Muscle of arm (tissue), 12 donors: ENCODE data around the gene EPHA3. TPM values are rescaled to one million over a fixed set of nuclear protein-coding genes. Genes with fewer than 3 reads are reported as not detected.

Experiments used
- DNase-seq: peaks from one replicate; pipeline ENCODE4 v3.0.0-alpha.2; 2013
- polyA plus RNA-seq, 12 donors: library from polyadenylated mRNA; unstranded; fragments of 120-200 nt; gene quantifications; one replicate each; pipeline ENCODE4 v1.2.1, GENCODE V29; 2013; ENCODE audit not compliant: insufficient read length in 12 of 12

The EPHA3 gene
- polyA plus RNA-seq, 12 donors: 10.8 to 27.7 (median 17.4) TPM; not detected in 1

DNA sequence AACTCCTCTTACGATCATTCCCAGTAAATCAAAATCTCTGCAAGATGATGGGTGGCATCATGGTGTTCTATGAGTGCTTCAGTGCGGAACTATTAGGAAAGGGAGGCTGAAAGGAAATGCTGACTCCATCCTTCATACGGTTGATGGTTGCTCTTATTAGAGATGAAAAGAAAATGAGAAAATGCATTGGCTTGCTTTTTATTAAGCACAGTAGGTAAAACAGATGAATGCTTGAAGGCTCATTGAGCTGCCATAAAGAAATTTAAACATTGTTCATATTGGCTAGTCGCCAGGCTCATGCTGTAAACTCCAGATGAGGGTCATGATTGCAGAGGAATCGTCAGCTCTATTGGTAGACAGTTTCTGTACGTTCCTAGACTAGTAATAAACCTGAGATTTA lies 115.8 kb downstream of the EPHA3 start:
- no peak for DNase-seq

DNA sequence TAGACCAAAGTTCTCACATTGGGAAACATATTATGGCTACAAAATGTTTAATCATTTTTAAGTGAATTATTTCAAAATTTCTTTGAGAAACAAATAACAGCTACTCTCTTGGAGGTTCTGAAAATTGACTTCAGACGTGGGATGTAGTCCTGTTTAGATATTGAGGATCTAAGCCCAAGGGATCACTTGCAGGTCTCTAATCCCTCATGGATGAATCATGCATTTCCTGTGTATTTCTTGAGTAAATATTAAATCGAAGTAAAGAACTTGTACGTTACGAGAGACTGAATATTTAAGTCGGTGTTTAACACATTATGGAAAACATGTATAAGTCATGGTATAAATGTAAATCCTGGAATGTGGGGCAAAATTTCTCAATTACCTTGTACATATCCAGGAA lies 119.8 kb downstream of the EPHA3 start:
- no peak for DNase-seq

DNA sequence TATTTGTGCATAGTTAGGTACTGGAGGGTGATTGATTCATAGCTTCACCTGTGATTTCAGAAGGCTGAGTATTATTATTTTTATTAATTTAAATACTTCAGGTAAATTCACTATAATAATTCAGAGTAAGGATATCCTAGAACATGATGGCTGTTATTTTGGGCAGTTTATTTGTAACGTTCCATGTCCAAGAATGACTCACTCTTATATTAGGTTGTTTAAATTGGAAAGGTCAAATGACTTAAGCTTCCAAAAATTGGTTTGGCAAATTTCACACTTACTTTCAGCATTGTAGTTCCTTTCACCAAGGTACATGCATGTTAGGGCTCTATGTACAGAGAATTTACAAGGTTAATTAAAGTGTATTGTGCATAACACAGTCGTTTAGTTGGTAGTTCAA lies 120.2 kb downstream of the EPHA3 start:
- DNase-seq: no peak

DNA sequence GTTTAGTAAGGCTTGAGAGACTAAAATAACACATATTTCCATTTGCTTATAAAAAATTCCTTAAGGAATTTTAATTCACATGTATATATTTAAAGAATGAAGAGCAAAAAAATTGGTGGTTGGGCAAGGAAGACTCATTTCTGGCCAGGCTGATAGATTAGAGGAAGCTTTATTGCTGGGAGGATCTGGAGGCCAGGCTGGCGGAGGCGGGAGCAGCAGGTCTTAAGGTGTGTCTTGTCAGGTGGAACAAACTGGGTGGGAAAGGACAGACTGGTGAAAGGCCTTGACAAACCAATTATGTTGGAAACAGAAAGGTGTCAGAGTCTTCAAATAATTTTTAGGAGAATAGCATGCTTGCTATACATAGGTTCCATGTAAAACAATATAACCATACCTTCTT lies 124.7 kb downstream of the EPHA3 start:
- no peak for DNase-seq

- DNase-seq: no peak
Measured at GRCh38 chr3:89234620-89235019, 127.2 kb downstream of the EPHA3 start.

DNA sequence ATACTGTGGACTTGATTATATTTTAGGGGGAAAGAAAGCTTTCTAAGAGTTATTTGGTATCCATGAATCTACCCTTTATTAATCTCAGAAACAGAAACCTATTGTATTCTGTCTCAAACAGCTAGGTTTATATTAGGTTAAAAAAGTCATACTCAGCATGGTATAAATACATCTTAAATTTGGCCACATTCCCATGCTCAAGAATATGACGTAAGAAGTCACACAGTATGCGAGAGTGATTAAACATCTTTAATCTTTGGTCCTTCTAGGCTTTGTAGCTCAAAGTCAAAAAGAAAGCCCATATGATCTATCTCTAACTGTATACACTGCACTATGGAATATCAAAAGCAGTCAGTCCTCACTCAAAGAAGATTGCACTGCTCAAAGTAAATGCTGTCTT lies 131.4 kb downstream of the EPHA3 start:
- DNase-seq: no peak

DNA sequence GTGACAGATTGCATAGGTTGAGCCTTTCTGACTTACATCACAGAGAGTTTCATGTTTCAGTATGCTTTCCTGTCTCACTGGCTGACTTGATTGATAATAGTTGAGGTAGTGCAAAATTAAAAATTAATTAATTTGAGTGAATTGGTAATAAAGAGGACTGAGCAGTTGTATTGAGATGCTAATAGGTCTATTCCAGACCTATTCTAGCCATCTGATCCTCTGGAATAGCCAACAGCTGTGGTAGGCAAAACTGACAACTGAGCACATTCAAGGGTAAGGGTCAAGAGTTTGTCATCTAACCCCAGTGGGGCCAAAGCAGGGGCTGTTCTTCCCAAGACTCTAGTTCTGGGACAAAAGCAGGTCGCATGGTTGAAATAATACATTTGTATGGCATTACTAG lies 132.4 kb downstream of the EPHA3 start:
- no peak for DNase-seq

DNA sequence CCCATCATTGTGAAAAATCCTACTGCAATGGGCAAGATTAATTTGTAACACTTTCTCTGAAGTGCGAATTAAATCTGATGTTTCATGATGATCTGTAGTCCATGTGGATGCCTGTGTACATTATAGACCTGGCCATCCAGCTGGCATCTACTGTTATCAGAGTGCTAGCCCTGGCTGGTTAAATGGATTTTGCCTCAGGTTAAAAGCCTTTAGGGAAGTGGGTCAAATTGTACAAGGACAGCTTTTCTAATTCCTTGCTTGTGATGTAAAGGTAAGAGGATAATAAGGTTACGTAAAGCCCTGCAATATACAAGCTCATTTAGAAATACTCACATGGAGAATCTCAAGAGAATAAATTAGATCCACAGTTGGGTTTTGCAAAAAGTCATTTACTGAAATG lies 138.2 kb downstream of the EPHA3 start:
- no peak for DNase-seq

- DNase-seq: no peak
Measured at GRCh38 chr3:89246326-89246725, 138.9 kb downstream of the EPHA3 start.

DNA sequence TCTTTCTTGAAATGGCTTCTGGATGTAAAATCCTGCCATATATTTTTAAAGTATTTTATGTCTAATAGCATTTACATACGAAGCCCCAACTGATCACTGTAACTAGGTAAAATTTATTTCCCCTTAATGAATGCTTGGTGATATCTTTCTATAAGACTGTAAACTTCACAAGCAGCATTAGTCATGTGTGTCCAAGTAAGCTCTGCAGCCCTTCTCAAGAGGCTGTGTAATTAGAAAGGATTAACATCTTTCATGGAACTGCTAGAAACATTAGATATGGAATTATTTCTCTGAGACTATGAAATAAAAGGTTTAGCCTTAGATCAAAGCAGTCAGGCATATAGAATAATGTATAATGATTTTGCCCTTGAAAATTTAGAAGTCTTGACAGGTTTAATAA lies 143.3 kb downstream of the EPHA3 start:
- no peak for DNase-seq

- DNase-seq: peak; percentile 54
Measured at GRCh38 chr3:89252016-89252415, 144.6 kb downstream of the EPHA3 start.

- no peak for DNase-seq
Measured at GRCh38 chr3:89252860-89253259, 145.4 kb downstream of the EPHA3 start.

DNA sequence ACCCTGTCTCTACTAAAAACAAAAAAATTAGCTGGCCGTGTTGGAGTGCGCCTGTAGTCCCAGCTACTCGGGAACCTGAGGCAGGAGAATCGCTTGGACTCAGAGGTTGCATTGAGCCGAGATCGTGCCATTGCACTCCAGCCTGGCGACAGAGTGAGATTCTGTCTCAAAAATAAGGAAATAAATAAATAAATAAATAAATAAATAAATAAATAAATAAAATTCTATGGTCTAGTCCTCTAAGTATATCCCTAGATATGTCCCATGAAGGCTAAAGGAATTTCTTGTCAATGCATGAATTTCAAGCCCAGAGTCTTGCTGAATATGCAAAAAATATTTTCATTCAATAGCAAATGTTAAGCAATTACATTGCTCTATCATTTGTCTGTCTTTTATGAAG lies 149.0 kb downstream of the EPHA3 start:
- DNase-seq: no peak

GRCh38 chr3:89256882-89257281 lies 149.5 kb downstream of the EPHA3 start:
- no peak for DNase-seq

- no peak for DNase-seq
Measured at GRCh38 chr3:89260721-89261120, 153.3 kb downstream of the EPHA3 start.

GRCh38 chr3:89261673-89262072 lies 154.3 kb downstream of the EPHA3 start:
- no peak for DNase-seq

GRCh38 chr3:89262309-89262929 lies 155.0 kb downstream of the EPHA3 start:
- no peak for DNase-seq

- no peak for DNase-seq
Measured at GRCh38 chr3:89264037-89264560, 156.7 kb downstream of the EPHA3 start.

DNA sequence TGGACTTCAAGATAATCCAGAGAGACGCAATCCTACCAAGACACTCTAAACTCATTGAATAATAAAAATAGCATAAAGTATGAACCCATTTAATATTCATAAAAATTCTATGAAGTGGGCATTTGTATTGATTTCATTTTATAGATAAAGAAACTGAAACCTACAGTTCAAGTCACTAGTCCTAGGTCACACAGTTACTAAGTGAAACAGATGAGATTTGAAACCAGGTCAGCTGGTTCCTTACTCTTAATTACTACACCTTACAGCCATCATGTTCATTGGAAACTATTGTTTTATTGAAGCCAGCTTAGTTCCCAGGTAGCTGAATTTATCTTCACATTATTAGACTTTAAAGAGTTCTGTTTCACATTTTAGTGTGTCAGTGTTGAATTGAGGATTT lies 158.7 kb downstream of the EPHA3 start:
- no peak for DNase-seq

DNA sequence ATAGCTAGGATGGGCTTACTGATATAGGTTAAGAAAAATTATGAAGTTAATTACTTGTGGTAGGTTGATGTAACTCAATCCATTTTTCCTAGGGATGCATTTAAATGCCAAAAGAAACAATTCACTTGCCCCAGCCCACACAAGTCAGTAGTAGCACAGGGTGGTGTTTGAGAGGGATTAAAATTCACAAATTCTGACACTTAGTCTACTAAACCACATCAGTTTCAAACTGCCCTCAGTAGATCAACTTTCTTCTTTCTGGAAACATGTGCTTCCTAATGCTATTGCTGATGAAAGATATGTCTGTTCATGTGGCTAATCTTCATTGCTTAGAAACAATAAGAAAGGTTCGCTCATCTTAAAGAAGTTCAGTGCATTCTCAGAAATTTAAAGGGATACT lies 160.6 kb downstream of the EPHA3 start:
- DNase-seq: no peak

GRCh38 chr3:89270201-89270600 lies 162.8 kb downstream of the EPHA3 start:
- no peak for DNase-seq

DNA sequence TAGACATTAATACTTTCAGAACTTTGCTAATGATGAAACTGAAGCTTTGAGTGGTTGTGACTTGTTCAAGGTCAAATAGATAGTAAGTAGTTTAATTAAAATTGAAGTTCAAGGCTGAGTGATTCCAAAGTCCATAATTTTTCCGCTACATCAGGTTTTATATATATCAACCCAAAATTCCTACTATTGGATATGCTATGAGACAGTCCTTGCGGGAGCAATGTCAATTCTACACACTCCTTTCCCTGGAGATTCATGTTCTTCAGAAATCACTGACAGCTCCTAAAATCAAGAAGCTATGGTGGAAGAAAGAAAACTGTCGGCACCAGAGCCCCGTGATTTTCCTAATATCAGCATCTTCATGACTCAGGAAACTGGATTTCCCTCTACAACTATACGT lies 167.6 kb downstream of the EPHA3 start:
- DNase-seq: no peak

GRCh38 chr3:89276116-89276515 lies 168.7 kb downstream of the EPHA3 start:
- no peak for DNase-seq

DNA sequence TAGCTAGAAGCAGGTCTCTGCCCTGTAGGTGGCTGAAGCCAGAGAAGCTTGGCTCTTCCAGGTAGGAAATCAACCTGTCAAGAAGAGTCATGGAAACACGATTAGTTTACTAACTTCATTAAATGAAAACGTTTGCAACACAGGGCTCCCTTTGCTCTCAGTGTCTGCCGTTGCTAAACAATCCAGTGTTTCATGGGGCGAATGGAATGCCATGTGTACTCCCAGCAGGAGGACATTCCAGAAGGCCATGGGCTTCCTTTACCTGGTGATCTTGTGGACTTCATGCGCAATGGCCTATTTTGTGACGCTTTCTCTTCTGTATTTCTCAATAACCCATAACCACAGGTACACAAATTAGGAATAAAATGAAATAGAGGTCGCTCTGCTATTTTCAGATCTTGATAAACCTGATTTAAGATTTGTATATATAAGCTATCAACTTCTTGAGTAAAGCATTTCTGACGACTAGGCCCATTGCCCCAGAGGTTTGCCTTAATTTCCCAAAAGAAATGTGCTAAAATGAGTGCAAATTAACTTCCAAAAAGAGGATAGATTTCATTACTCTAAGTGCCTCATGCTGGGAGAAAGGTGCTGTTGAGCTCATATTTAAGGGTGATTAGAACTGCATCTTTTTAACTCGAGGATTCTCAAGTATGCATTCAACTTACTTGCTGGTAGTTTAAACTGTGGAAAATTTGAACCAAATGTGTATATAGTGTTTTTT lies 171.0 kb downstream of the EPHA3 start:
- DNase-seq: no peak
